ENCODE measurements around the gene ZNF770.
A peak's percentile ranks its signal among the peaks of the same experiment; 100 is the strongest.
"Not testable (repeated sequence)": the region's sequence is repeated elsewhere in the genome, so short reads cannot be mapped to it uniquely, and the experiment has no call there.

The ZNF770 gene

DNA sequence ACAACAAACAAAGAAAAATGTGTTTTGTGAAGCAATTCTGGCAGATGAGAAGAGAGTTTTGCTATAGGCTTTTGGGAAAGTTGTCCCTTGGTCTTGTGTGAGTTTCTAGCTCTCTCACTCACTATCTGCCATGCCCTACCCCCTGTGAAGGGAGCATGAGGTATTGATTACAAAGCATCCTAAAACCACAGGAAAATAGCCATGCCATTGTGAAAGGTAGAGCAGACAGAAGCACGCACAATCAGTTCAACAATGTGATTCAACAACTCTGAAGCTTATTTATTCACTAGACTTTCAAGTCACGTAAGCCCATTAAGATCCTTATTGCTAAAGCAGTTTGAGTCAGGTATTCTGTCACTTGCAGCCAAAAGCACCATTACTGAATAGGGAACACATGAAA lies 12.0 kb downstream of the ZNF770 start:
- DNase-seq: no peak

DNA sequence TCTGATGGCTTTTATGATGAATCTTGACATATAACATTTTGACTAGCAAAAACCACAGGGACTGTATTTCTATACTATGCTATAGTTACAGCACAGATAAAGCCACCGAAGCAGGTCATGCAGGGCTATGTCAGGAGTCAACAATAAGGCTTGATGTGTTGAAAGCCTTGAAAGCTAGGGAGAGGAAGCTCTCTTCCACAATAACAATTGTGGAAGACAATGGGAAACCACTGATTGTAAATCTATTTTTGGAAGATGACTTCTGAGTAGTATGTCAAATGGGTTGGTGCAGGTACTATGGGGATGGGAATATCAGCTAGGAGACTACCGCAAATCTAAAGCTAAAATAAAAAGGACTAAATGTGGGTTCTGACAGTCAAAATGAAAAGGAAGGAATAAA lies 14.6 kb downstream of the ZNF770 start:
- no peak for DNase-seq

DNA sequence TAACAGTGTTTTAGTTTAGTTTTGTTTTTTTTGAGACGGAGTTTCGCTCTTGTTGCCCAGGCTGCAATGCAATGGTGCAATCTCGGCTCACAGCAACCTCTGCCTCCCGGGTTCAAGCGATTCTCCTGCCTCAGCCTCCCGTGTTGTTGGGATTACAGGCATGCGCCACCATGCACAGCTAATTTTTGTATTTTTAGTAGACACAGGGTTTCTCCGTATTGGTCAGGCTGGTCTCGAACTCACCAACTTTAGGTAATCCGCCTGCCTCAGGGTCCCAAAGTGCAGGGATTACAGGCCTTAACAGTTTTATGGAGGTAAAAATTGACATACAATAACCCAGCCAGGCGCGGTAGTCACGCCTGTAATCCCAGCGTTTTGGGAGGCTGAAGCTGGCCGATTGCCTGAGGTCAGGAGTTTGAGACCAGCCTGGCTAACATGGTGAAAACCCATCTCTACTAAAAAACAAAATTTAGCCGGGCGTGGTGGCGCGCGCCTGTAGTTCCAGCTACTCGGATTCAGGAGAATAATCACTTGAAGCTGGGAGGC lies 17.9 kb downstream of the ZNF770 start:
- DNase-seq: not testable (repeated sequence)

DNA sequence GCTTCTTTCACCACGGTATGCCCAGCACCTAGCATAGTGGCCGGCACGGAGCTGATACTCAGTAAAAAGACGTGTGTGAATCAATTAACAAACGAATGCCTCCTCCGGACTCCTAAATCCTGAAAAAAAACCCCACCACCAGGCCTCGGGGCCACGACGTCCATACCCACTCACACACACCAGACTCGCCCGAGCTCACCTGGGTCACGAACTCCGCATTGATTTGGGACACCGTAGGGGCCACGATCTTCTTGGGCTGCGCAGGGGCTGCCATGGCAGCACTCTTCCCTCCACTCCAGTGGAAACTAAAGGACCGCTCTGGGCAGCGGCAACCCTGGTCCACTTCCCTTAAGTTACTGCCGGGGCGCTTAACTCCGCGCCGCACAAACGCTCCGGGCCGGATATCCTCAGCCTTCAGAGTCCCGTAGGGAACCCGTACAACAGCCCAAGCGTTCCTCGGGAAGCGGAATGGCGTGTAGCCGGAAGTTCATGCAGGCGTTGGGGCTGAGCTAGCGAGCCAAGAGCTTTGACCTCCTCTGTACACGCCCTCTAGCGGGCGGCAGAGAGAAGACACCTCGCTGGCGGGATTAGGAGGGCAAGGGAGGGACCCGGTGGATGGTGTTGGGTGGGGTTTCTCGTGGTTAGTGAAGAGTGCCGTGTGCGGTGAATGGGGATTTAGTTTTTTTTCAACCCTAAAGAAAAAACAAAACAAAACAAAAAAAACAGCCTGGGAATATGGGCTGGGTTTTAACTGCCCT lies 18.6 kb downstream of the ZNF770 start, which contains the start of gene AQR:
TSS of gene AQR (minus strand) at position 403 of the 758 bp plus-strand sequence. CDS start at position 274, 129 bp downstream.
- peak; percentile 99 for DNase-seq

DNA sequence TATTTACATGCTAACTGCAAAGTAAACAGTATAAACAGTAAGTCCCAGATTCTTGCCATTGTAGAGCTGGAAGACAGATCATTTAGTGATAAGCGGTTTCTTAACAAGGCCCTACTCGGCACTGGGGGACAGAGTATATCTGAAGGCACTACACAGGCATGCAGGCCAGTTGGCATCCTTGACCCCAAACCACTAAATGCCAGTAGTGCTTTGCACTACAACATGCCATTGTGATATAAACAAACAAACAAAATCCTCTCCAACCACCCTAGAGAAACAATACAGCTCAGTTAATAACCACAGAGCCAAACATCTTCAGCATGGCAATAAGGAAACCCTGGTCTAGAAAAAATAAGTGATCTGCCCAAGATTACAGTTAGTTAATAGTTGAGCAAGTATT lies 23.8 kb downstream of the ZNF770 start:
- DNase-seq: no peak

DNA sequence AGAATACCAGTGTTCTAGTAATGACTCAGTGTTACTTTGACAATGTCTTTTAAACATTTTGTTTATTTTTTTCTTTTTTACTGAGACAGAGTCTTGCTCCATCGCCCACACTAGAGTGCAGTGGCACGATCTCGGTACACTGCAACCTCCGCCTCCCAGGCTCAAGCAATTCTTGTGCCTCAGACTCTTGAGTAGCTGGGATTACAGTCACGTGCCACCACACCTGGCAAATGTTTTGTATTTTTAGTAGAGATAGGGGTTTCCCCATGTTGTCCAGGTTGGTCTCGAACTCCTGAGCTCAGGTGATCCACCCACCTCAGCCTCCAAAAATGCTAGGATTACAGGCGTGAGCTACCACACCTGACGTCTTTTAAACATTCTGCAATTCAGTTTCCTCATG lies 34.2 kb downstream of the ZNF770 start:
- no peak for DNase-seq

DNA sequence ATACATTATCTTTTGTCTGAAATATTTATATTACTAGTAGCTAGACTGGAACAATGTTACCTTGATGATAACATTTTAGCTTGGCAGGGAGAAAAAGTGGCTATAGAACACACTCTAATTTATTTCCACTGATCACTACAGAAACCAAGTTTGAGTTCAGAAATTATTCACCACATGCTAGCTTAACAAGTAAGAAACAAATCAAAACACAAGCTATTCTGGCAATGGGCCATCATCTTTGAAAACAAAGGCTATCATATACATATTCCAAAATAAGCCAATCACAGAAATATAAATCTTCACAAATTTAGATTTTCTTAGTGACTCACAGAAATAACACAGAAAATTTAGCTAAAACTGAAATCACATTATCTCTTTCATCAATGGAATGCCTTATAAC lies 35.6 kb downstream of the ZNF770 start:
- no peak for DNase-seq

DNA sequence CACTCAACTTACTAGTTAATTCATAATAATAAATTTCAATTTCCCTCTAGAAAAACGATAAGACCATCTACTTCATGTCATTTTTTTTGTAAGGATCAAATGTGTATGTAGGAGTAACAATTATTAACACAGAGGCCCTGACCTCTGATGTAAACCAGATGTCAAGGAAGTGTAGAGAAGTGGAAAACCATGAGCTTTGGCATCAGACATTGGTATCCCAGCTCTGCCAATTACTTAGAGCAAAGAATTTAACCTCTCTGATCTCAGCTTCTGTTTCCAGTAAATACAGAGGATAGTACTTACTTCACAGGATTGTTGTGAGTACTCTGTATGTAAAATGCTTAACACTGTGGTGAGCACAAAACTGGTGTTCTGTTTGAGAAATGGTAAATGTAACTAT lies 36.1 kb downstream of the ZNF770 start:
- no peak for DNase-seq

DNA sequence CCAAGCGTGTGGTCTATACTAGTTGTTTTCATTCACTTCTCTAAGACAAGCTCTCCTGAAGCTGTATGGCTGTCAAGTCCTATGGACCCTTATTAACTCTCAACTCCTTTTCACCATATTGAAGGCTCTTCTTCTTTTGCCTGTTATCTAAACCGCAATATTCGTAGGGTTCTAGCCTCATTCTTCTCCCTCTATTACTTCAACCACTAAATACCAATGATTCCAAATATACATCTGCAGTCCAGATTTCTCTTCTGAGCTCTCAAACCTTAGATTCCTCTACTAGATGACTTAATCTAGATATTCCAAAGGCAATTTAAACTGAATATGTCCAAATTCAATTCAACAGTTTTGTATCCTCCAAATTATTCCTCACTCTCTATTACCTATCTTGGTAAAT lies 43.2 kb downstream of the ZNF770 start:
- DNase-seq: no peak

DNA sequence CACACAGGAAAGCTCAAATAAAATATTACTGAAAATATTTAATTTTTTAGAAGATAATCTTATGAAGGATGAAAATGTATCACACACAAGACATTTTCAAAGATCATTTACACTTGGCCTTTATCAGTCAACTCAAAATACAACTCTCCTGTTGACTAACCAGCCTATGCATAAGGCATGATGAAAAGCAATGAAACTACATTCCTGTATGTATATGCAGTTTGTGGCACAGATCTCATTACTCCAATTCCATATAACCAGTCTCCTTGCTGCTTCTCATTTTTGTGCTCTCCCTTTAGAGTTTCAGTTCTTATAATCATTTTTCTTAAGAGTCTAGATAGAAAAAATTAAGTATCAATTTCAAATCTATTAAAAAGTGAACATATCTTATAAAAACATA lies 44.4 kb downstream of the ZNF770 start:
- DNase-seq: no peak

DNA sequence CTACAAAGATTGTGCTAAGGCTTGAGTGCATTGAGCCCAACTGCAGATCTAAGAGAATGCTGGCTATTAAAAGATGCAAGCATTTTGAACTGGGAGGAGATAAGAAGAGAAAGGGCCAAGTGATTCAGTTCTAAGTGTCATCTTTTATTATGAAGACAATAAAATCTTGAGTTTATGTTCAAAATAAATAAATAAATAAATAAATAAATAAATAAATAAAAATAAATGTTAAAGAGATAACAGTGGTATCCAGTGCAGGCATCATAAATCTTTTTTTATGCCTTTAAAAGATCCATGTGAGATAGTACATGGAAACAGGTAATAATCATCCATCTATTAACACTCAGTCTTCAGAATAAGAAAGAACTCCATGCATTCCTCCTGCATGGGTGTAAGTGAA lies 44.8 kb downstream of the ZNF770 start:
- DNase-seq: not testable (repeated sequence)

DNA sequence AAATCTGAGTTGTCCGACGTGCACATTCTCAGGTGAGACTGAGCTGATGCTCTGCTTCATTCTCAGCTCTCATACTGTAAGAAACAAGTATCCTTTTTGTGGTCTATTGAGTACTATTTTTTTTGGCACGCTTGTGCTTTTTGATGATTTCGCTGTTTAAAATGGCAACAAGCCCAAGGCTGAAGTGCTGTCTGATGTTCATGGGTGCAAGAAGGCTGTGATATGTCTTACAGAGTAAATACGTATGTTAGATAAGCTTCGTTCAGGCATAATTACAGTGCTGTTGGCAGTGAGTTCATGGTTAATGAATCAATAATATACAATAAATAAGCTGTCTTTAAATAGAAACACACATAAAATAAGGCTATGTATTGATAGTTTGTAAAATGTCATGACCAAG lies 45.7 kb downstream of the ZNF770 start:
- no peak for DNase-seq

DNA sequence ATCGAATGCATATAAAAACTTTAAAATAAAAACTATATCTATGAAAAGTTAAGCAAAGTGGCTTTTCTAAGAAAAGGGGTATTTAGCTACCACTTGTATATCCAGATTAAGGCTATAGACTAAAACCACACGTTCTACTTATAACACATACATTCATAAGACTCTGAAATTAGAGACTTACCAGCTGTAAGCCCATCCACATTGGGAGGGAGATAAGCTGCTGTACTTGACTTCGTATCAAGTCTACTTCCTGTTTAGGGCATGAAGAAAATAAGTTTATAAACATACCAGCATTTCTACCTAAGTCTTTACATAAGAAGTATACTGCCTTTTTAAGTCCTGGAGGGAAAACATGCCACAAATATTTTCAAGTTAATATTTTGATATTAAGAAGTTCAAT lies 46.3 kb downstream of the ZNF770 start:
- peak; percentile 69 for DNase-seq

DNA sequence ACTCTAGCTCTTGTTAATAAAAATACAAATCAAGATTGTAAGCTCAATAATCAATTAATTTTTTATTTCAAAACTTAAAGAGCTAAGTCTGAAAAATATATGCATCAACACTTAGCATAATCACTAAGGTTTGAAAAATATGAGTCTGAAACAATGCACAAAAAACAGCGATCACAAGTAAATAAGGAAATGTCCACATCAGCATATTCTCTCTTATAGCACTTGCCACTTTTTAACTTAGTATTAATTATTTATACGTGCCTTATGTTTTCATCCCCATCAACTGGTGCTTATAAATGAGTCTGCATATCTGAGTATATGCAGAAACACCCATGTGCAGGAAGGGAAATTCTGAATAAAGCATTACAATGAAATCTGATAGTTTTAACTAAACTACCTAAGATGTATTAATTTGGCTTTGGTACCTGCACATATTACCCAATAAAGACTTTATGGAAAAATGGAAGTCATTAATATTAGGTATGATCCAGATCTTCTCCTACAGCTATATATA lies 46.8 kb downstream of the ZNF770 start:
- DNase-seq: no peak

DNA sequence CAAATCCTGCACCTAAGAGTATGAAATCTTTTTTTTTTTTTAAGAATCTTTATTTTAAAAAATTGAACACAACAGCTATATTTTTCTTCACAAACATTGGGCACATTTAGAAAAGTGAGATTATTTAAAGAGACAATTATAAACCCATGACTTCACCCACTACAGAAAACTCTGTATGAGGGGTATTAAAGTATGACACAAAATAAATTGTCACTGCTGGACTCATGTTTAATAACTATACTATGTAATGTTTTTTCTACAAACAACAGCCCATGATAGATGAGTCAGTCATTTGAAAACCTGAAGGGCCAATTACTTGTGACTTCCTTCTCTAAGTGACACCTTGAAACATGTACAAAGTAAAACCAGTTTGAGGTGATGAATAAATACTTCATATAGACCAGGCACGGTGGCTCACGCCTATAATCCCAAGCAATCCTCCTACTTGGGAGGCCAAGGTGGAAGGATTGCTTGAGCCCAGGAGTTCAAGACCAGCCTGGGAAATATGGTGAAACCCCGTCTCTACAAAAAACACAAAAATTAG lies 54.6 kb downstream of the ZNF770 start:
- DNase-seq: no peak

DNA sequence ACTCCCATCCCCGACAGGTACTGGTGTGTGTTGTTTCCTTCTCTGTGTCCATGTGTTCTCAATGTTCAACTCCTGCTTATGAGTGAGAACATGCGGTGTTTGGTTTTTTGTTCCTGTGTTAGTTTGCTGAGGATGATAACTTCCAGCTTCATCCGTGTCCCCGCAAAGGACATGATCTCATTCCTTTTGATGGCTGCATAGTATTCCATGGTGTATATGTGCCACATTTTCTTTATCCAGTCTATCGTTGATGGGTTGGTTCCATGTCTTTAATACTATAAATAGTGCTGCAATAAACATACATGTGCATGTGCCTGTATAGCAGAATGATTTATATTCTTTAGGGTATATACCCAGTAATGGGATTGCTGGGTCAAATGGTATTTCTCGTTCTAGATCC lies 59.7 kb downstream of the ZNF770 start:
- not testable (repeated sequence) for DNase-seq
